Heart left ventricle (tissue), 13 donors: Measurements from ENCODE around the gene FAM170B.

Source experiments
- CTCF ChIP-seq, 12 donors: fragments of 200-600 bp; sonication (generic) in 4 of 12; IDR thresholded peaks; one replicate each; pipeline versions ENCODE4 v1.5.0 to v1.8.0; 2018 to 2022; ENCODE audit warnings: antibody characterized with exemption in 12 of 12, mild to moderate bottlenecking in 5 of 12
- POLR2A ChIP-seq, 2 donors: fragments of 450-650 bp; IDR thresholded peaks; one replicate each; pipeline ENCODE4 v1.6.1; 2017; ENCODE audit warnings: antibody characterized with exemption in 2 of 2, mild to moderate bottlenecking in 2 of 2, moderate library complexity in 2 of 2
- donor health status: ischemic (EF 13 %, LVEDD 7.1; RV severe dilation, severe dysfunction).
- donor health status: DM: no; HTN: yes; CAD: no.
- donor health status: DM: no; HTN: no; CAD: no.
- donor health status: ischemic (EF 25% LVEDD 6.9; RV normal size, moderate dysfunction).
- donor health status: ischemic (EF 25% LVEDD 5.7; RV mildly dilated, moderate dysfunction).
- donor health status: ischemic (EF 35%, LVEDD 5.7; RV mildly dilated, moderate dysfunction).
- donor health status: nonischemic (EF 11% LVEDD 7.7; RV severe dilation, severe dysfunction).
- donor health status: DM: yes; HTN: yes; CAD: no.
- donor health status: PGD.
- donor health status: ischemic (EF 29% LVEDD 5.4; RV normal size, mild dysfunction).
- donor health status: nonischemic (EF 23%, LVEDD 6.1; RV moderate dilation, normal function).

DNA sequence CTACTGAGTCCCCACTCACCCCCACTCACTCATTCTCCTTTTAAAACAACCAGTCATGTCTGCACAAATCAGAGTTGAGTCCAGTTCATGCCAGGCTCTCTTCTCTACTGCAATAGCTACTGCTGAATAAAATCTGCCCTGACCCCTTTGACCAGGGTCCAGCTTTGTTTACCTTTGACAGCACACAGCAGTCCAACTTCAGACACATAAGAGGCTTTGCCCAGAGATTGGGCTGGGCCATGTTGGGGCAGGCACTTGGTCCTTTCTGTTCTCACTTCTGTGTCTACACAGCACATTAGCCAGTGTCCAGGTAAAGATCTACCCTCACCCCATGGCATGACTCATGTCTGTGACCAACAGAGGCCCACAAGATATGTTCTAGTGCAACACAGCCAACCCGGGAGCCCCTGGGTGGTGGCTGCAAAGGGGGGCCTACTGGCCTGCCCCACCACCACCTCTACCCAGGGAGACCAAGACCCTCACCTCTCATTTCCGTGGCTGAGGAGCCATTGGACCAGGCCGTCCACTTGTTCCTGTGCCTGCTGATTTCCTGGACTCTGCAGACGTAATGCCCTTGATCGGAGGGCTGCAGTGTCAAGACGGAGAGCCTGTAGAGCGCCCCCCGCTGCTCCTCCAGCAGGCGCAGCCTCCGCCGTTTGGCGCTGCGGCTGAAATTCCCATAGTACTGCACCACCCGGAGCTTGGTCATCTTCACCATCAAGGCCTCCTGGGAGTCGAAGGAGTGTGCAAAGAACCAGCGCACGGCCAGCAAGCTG, 26.5 kb downstream of the FAM170B start:
- TF ChIP-seq CTCF (IDR thresholded peaks at IDR 0.05) (no peak), POLR2A (IDR thresholded peaks at IDR 0.05) (no peak)
